IMR-90 (cell line): ENCODE data around the gene RANBP2. TPM values are rescaled to one million over a fixed set of nuclear protein-coding genes. Genes with fewer than 3 reads are reported as not detected.

Experiments used
- ATAC-seq: fragments of 200-7000 bp; cut with Tn5 transposase; 2 replicates; pipeline ENCODE4 v1.9.1; 2020; ENCODE audit warnings: low read depth, mild to moderate bottlenecking, moderate library complexity
- BruUV-seq: library from RNA; stranded (reverse); fragments of 400-500 nt; replicated peaks from 2 replicates; lab custom pipeline; 2021; lab: Mats Ljungman, UMichigan
- CTCF ChIA-PET: fragments of 300-600 bp; formaldehyde crosslinking; extraction: SDS; loops from one replicate; lab custom pipeline; 2021; ENCODE audit warnings: antibody characterized with exemption; lab: Yijun Ruan, JAX
- POLR2A ChIA-PET: fragments of 300-600 bp; sonication (Branson Sonifier 250); formaldehyde crosslinking; loops from one replicate; lab custom pipeline; 2022; ENCODE audit warnings: antibody characterized with exemption; ENCODE audit not compliant: unreplicated experiment; lab: Charles Lee
- DNase-seq: peaks from one replicate; pipeline ENCODE4 v3.0.0; 2013
- H2AFZ ChIP-seq: replicated peaks from 2 replicates; pipeline ENCODE3; 2013; ENCODE audit warnings: low read length, mild to moderate bottlenecking; ENCODE audit not compliant: poor library complexity
- H2AK5ac ChIP-seq: 2 replicates; pipeline ENCODE4 v1.6.1; 2013; ENCODE audit warnings: low read depth, low read length, inconsistent platforms
- H2AK9ac ChIP-seq: replicated peaks from 2 replicates; pipeline ENCODE3; 2013; ENCODE audit warnings: mild to moderate bottlenecking, low read depth, low read length, moderate library complexity; ENCODE audit not compliant: poor library complexity
- H2BK120ac ChIP-seq: 2 replicates; pipeline ENCODE4 v1.6.1; 2013; ENCODE audit warnings: low read depth, low read length, inconsistent platforms
- H2BK15ac ChIP-seq: 3 replicates; pipeline ENCODE4 v1.6.1; 2013; ENCODE audit warnings: low read depth, low read length, inconsistent platforms
- H2BK20ac ChIP-seq: 2 replicates; pipeline ENCODE4 v1.6.1; 2013; ENCODE audit warnings: low read depth, mild to moderate bottlenecking, inconsistent platforms, low read length, moderate library complexity
- H2BK5ac ChIP-seq: 2 replicates; pipeline ENCODE4 v1.6.1; 2013; ENCODE audit warnings: mild to moderate bottlenecking, low read depth, low read length, inconsistent platforms; ENCODE audit not compliant: poor library complexity, severe bottlenecking
- H3K14ac ChIP-seq: replicated peaks from 2 replicates; pipeline ENCODE4 v1.6.1; 2013; ENCODE audit warnings: low read depth, low read length, inconsistent platforms
- H3K18ac ChIP-seq: 2 replicates; pipeline ENCODE4 v1.6.1; 2013; ENCODE audit warnings: low read depth, low read length, control low read depth
- H3K23ac ChIP-seq: 2 replicates; pipeline ENCODE4 v1.6.1; 2013; ENCODE audit warnings: low read depth, low read length, inconsistent platforms
- H3K27ac ChIP-seq: 2 replicates; pipeline ENCODE4 v1.5.1; 2013; ENCODE audit warnings: mild to moderate bottlenecking, control low read depth, low read length; ENCODE audit not compliant: insufficient read depth
- H3K27me3 ChIP-seq: 2 replicates; pipeline ENCODE4 v1.6.1; 2013; ENCODE audit warnings: low read length; ENCODE audit not compliant: control insufficient read depth, insufficient read depth
- H3K36me3 ChIP-seq: 2 replicates; pipeline ENCODE4 v1.6.1; 2013; ENCODE audit warnings: low read length, mixed read lengths; ENCODE audit not compliant: control insufficient read depth, insufficient read depth
- H3K4ac ChIP-seq: 2 replicates; pipeline ENCODE4 v1.6.1; 2013; ENCODE audit warnings: low read depth, low read length, inconsistent platforms
- H3K4me1 ChIP-seq: 2 replicates; pipeline ENCODE4 v1.6.1; 2013; ENCODE audit warnings: low read length, mixed read lengths; ENCODE audit not compliant: control insufficient read depth, insufficient read depth
- H3K4me2 ChIP-seq: 2 replicates; pipeline ENCODE4 v1.6.1; 2013; ENCODE audit warnings: low read depth, mild to moderate bottlenecking, control low read depth, low read length, moderate library complexity
- H3K4me3 ChIP-seq: 2 replicates; pipeline ENCODE4 v1.5.1; 2013; ENCODE audit warnings: low read depth, mild to moderate bottlenecking, control low read depth, low read length, moderate library complexity; ENCODE audit not compliant: insufficient read depth
- H3K56ac ChIP-seq: 2 replicates; pipeline ENCODE4 v1.6.1; 2013; ENCODE audit warnings: low read length, inconsistent platforms; ENCODE audit not compliant: insufficient read depth; ENCODE audit errors: extremely low read depth
- H3K79me1 ChIP-seq, 2 experiments: 2 replicates each; pipeline ENCODE4 v1.6.1; 2013; ENCODE audit warnings: low read length in 2 of 2, inconsistent platforms in 1 of 2, low read depth in 1 of 2
- H3K9ac ChIP-seq: 2 replicates; pipeline ENCODE4 v1.6.1; 2013; ENCODE audit warnings: low read depth, low read length, control low read depth
- H3K9me1 ChIP-seq: 2 replicates; pipeline ENCODE4 v1.6.1; 2013; ENCODE audit warnings: low read length, inconsistent platforms; ENCODE audit not compliant: insufficient read depth
- H3K9me3 ChIP-seq: 2 replicates; pipeline ENCODE4 v1.6.1; 2013; ENCODE audit warnings: low read length; ENCODE audit not compliant: control insufficient read depth, insufficient read depth
- H4K20me1 ChIP-seq: 2 replicates; pipeline ENCODE4 v1.6.1; 2013; ENCODE audit warnings: low read length, inconsistent platforms; ENCODE audit not compliant: insufficient read depth
- H4K5ac ChIP-seq: 2 replicates; pipeline ENCODE4 v1.6.1; 2013; ENCODE audit warnings: mild to moderate bottlenecking, low read depth, low read length, control low read depth
- H4K8ac ChIP-seq, 2 experiments: 2 replicates each; pipeline ENCODE4 v1.6.1; 2013; ENCODE audit warnings: low read depth in 2 of 2, low read length in 2 of 2, control low read depth in 1 of 2, inconsistent platforms in 1 of 2
- H4K91ac ChIP-seq: 2 replicates; pipeline ENCODE4 v1.6.1; 2013; ENCODE audit warnings: low read depth, low read length, inconsistent platforms; ENCODE audit not compliant: insufficient read depth
- BHLHE40 ChIP-seq: fragments of 150-350 bp; IDR thresholded peaks from 2 replicates; pipeline ENCODE4 v1.6.1; 2016; ENCODE audit warnings: mild to moderate bottlenecking, low read depth, low read length
- CEBPB ChIP-seq: IDR thresholded peaks from 2 replicates; pipeline ENCODE4 v1.6.1; 2012; ENCODE audit warnings: low read depth, low read length, improper control_type of control experiment
- CHD1 ChIP-seq: IDR thresholded peaks from 2 replicates; pipeline ENCODE4 v1.6.1; 2012; ENCODE audit warnings: low read depth, low read length, improper control_type of control experiment
- MAFK ChIP-seq: IDR thresholded peaks from 2 replicates; pipeline ENCODE4 v1.6.1; 2012; ENCODE audit warnings: low read depth, low read length, improper control_type of control experiment
- POLR2A ChIP-seq: IDR thresholded peaks from 2 replicates; pipeline ENCODE4 v1.6.1; 2012; ENCODE audit warnings: mild to moderate bottlenecking, low read depth, low read length
- RFX5 ChIP-seq: IDR thresholded peaks from 2 replicates; pipeline ENCODE4 v1.8.0; 2012; ENCODE audit warnings: low read depth, mild to moderate bottlenecking, low read length, moderate library complexity
- SMC3 ChIP-seq: fragments of 150-350 bp; IDR thresholded peaks from 2 replicates; pipeline ENCODE4 v1.6.1; 2016; ENCODE audit warnings: low read depth, mild to moderate bottlenecking, antibody characterized with exemption, low read length, moderate library complexity
- WGBS, 2 experiments: methylation state at CpG; one replicate each; pipeline versions ENCODE4 v1.1.5 to v1.1.7; 2013; ENCODE audit warnings: missing lambda C conversion rate in 2 of 2; ENCODE audit not compliant: insufficient read length in 1 of 2; ENCODE audit errors: extremely low coverage in 2 of 2; 5-methylcytosine and 5-hydroxymethylcytosine counted together
- dilution Hi-C: fragments of 300-500 bp; cut with HindIII; formaldehyde crosslinking; loops from one replicate; pipeline ENCODE4 v1.14.3; 2018; ENCODE audit warnings: low sequenced_read_pairs; ENCODE audit not compliant: unreplicated experiment
- in situ Hi-C: fragments of 300-500 bp; cut with MboI; formaldehyde crosslinking; loops from 3 replicates; pipeline ENCODE4 v1.14.3; 2019; ENCODE audit warnings: low sequenced_read_pairs, inconsistent platforms, mixed read lengths
- intact Hi-C: fragments of 100-400 bp; cut with micrococcal nuclease; formaldehyde crosslinking; loops from 2 replicates; pipeline ENCODE4 v1.10.0; 2022
- polyA plus RNA-seq, 3 experiments: library from polyadenylated mRNA; depleted of rRNA; stranded (reverse); fragments of >200 nt; gene quantifications; 2 replicates each; pipeline ENCODE4 v1.2.3, GENCODE V29; 2012; ENCODE audit warnings: low replicate concordance in 1 of 3
- total RNA-seq: library from RNA; depleted of rRNA; stranded (reverse); fragments of >200 nt; gene quantifications from 2 replicates; pipeline ENCODE4 v1.2.3, GENCODE V29; 2012
- TF ChIP-seq, protein P1 (sequence below): fragments of 150-350 bp; IDR thresholded peaks from 2 replicates; pipeline ENCODE4 v1.6.1; 2016; ENCODE audit warnings: low read depth, mild to moderate bottlenecking, low read length, moderate library complexity, borderline replicate concordance
- TF ChIP-seq, protein P2 (sequence below): fragments of 150-350 bp; IDR thresholded peaks from 2 replicates; pipeline ENCODE4 v1.6.1; 2017; ENCODE audit warnings: mild to moderate bottlenecking, antibody characterized with exemption, low read length, low read depth

The RANBP2 gene
- total and polyA plus RNA-seq, 2 of the 4 experiments (the other 2 are of a cell fraction) = 9.8 to 64.9 TPM

DNA sequence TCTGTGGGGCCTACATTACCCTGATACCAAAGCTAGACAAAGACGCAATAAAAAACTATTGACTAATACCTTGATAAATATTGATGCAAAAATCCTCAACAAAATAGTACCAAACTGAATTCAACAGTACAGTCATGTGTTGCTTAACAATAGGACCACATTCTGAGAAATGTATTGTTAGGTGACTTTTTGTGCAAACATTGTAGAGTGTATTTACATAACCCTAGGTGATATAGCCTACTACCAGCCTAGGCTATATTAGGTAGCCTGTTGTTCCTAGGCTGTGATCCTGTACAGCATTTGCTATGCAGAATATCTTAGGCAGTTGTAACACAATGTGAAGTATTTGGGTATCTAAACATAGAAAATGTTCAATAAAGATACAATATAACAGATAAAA, 104.0 kb downstream of the RANBP2 start:
- dilution Hi-C loops = no loop called here
- ATAC-seq = no peak
- H3K27me3 ChIP-seq = no peaks in the 10 kb centered on the region

More for the DNA sequence above, 104.0 kb downstream of the RANBP2 start:
- in situ Hi-C loops (no loop called here), intact Hi-C loops (no loop called here)
- H2AK9ac ChIP-seq = no peak overlapping the region
- DNase-seq = no peak
- BruUV-seq = no TSS peak
- H3K4ac ChIP-seq = no peak overlapping the region
- H4K91ac ChIP-seq = no peak overlapping the region
- ChIA-PET POLR2A (no interaction called here), CTCF (no interaction called here)
- no peak overlapping the region for H2AFZ ChIP-seq
- H3K14ac ChIP-seq = no peak overlapping the region
- no peak overlapping the region for H3K18ac ChIP-seq
- TF ChIP-seq, protein P1, sequence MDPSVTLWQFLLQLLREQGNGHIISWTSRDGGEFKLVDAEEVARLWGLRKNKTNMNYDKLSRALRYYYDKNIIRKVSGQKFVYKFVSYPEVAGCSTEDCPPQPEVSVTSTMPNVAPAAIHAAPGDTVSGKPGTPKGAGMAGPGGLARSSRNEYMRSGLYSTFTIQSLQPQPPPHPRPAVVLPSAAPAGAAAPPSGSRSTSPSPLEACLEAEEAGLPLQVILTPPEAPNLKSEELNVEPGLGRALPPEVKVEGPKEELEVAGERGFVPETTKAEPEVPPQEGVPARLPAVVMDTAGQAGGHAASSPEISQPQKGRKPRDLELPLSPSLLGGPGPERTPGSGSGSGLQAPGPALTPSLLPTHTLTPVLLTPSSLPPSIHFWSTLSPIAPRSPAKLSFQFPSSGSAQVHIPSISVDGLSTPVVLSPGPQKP = no peak
- TF ChIP-seq MAFK (no peak), SMC3 (no peak), POLR2A (no peak), RFX5 (no peak), CEBPB (no peak), BHLHE40 (no peak), CHD1 (no peak)
- TF ChIP-seq, protein P2, sequence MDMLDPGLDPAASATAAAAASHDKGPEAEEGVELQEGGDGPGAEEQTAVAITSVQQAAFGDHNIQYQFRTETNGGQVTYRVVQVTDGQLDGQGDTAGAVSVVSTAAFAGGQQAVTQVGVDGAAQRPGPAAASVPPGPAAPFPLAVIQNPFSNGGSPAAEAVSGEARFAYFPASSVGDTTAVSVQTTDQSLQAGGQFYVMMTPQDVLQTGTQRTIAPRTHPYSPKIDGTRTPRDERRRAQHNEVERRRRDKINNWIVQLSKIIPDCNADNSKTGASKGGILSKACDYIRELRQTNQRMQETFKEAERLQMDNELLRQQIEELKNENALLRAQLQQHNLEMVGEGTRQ = no peak
- H4K20me1 ChIP-seq = no peaks in the 10 kb centered on the region
- peaks cover 6% of the 10 kb centered on the region for H3K9me3 ChIP-seq
- no peak overlapping the region for H2AK5ac ChIP-seq
- no peak overlapping the region for H2BK5ac ChIP-seq
- no peak overlapping the region for H3K4me3 ChIP-seq
- no peak overlapping the region for H3K23ac ChIP-seq
- no peaks in the 10 kb centered on the region for H3K4me1 ChIP-seq
- no peak overlapping the region for H3K56ac ChIP-seq
- no peak overlapping the region for H2BK15ac ChIP-seq
- H3K9me1 ChIP-seq = no peaks in the 10 kb centered on the region
- WGBS, 2 experiments = no CpG with 5 or more reads among the region's 1 CpG
- H2BK20ac ChIP-seq = no peak overlapping the region
- no peak overlapping the region for H4K5ac ChIP-seq
- H2BK120ac ChIP-seq = no peak overlapping the region
- no peak overlapping the region for H3K4me2 ChIP-seq
- H3K36me3 ChIP-seq = peaks cover 4% of the 10 kb centered on the region
- no peak overlapping the region for H3K27ac ChIP-seq
- no peak overlapping the region for H4K8ac ChIP-seq
- no peak overlapping the region for H3K9ac ChIP-seq
- H3K79me1 ChIP-seq = no peaks in the 10 kb centered on the region
